Mesothelial cell of epicardium (in vitro differentiated cells): ENCODE measurements around the gene VDAC1. TPM values are rescaled to one million over a fixed set of nuclear protein-coding genes. Genes with fewer than 3 reads are reported as not detected.

ENCODE experiments used
- DNase-seq, 2 experiments: peaks; one replicate each; pipeline ENCODE4 v3.0.0; 2021; ENCODE audit warnings: low spot score in 2 of 2; ENCODE audit not compliant: unreplicated experiment in 2 of 2
- H3K27ac Mint-ChIP-seq: 2 replicates; pipeline ENCODE4 v1.8.0; 2021; ENCODE audit warnings: mixed read lengths
- H3K27me3 Mint-ChIP-seq: 2 replicates; pipeline ENCODE4 v1.8.0; 2021; ENCODE audit warnings: low read depth, mixed read lengths
- H3K36me3 Mint-ChIP-seq: 2 replicates; pipeline ENCODE4 v1.8.0; 2021; ENCODE audit warnings: mixed read lengths
- H3K4me1 Mint-ChIP-seq: 2 replicates; pipeline ENCODE4 v1.8.0; 2021; ENCODE audit warnings: mixed read lengths
- H3K4me3 Mint-ChIP-seq: 2 replicates; pipeline ENCODE4 v1.8.0; 2021; ENCODE audit warnings: mild to moderate bottlenecking, moderate library complexity, mixed read lengths
- H3K9me3 Mint-ChIP-seq: 2 replicates; pipeline ENCODE4 v1.8.0; 2021; ENCODE audit warnings: mixed read lengths
- total RNA-seq: library from RNA; stranded (reverse); gene quantifications from 3 replicates; pipeline ENCODE4 v1.2.1, GENCODE V29; 2021
- TF ChIP-seq, protein P1 (sequence below): fragments of 200-600 bp; sonication (generic); IDR thresholded peaks from one replicate; pipeline ENCODE4 v1.5.0; 2021; ENCODE audit warnings: antibody characterized with exemption; ENCODE audit not compliant: unreplicated experiment

VDAC1 gene
- total RNA-seq, 1 donor from 2014 or later = 111 TPM

DNA sequence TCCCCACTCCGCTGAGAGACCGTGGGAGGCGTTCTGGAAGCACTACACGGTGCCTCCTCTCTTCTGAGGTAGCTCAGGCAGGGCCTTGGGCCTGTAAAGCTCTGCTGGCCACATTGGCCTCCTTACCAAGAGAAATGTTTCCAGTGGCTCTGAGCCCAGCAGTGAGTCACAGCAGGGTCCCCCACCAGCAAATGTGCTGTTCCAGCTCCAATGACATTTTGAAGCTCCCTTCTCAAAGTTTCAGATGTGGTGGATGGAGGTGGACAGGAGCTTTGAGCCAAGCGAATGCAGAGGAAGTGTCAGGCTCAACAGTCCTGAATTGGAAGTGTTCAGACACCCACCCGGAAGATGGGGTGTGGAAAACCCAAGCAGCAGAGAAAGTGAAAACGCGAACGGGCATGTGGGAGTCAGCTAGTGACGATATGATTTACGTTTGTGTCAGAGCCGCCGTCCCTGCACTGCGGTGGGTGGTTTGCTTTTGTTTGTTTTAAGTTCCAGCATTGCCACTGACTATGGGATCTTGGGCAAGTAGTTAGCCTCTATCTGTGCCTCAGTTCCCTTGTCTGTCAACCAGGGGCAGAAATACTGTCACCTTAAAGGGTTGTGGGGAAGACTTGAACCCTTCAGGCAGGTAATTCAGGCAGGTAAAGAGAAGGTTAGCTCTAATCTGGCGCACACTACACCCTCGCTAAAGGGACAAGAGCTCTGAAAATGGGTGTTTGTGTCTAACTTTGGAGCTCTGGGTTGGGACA lies 74.5 kb downstream of the VDAC1 start:
- no peaks in the 10 kb centered on the region for H3K27me3 Mint-ChIP-seq
- H3K27ac Mint-ChIP-seq = no peak overlapping the region
- H3K4me3 Mint-ChIP-seq = no peak overlapping the region
- H3K36me3 Mint-ChIP-seq = no peaks in the 10 kb centered on the region
- TF ChIP-seq, protein P1, sequence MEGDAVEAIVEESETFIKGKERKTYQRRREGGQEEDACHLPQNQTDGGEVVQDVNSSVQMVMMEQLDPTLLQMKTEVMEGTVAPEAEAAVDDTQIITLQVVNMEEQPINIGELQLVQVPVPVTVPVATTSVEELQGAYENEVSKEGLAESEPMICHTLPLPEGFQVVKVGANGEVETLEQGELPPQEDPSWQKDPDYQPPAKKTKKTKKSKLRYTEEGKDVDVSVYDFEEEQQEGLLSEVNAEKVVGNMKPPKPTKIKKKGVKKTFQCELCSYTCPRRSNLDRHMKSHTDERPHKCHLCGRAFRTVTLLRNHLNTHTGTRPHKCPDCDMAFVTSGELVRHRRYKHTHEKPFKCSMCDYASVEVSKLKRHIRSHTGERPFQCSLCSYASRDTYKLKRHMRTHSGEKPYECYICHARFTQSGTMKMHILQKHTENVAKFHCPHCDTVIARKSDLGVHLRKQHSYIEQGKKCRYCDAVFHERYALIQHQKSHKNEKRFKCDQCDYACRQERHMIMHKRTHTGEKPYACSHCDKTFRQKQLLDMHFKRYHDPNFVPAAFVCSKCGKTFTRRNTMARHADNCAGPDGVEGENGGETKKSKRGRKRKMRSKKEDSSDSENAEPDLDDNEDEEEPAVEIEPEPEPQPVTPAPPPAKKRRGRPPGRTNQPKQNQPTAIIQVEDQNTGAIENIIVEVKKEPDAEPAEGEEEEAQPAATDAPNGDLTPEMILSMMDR = no peak
- H3K4me1 Mint-ChIP-seq = peaks cover 43% of the 10 kb centered on the region
- no peak for DNase-seq
- H3K9me3 Mint-ChIP-seq = no peaks in the 10 kb centered on the region

DNA sequence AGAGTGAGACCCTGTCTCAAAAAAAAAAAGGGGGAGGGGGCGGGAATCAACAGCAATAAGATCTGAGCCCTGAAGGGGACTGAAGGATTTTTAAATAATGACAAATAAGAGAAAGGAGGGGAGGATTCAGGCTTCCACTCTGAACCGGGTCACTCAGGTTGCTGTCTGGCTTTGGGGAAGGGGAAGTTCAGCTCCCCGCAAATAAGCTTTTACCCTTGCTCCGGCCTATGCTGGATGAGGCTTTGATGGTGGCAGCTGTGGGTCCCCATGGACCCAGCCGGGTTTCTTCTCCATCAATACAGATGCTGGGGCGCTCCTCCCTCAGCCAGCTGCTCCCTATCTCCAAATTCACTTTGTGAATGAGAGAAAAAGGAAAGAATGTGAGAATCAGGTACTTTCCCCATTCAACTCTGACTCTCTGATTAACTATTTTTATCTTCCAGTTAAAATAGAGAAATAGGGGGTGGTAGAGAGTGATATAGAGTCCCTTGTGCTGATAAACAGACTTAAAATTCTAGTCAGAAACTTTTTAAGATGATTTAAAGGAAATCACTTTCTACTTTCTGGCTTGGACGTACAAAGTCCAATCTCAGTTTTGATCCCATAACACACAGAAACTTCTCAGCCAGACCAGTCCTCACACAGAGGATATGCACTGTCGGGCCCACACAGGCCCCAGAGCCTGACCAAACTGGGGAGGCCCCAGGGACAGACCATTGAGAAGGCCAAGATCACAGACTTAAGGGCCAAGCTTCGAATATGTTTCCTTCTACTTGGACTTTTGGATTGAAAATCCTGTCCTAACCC lies 76.0 kb downstream of the VDAC1 start:
- TF ChIP-seq, protein P1 = no peak
- no peaks in the 10 kb centered on the region for H3K9me3 Mint-ChIP-seq
- no peaks in the 10 kb centered on the region for H3K27me3 Mint-ChIP-seq
- H3K27ac Mint-ChIP-seq = no peak overlapping the region
- peaks cover 52% of the 10 kb centered on the region for H3K4me1 Mint-ChIP-seq
- H3K4me3 Mint-ChIP-seq = no peak overlapping the region
- H3K36me3 Mint-ChIP-seq = no peaks in the 10 kb centered on the region
- DNase-seq = no peak

DNA sequence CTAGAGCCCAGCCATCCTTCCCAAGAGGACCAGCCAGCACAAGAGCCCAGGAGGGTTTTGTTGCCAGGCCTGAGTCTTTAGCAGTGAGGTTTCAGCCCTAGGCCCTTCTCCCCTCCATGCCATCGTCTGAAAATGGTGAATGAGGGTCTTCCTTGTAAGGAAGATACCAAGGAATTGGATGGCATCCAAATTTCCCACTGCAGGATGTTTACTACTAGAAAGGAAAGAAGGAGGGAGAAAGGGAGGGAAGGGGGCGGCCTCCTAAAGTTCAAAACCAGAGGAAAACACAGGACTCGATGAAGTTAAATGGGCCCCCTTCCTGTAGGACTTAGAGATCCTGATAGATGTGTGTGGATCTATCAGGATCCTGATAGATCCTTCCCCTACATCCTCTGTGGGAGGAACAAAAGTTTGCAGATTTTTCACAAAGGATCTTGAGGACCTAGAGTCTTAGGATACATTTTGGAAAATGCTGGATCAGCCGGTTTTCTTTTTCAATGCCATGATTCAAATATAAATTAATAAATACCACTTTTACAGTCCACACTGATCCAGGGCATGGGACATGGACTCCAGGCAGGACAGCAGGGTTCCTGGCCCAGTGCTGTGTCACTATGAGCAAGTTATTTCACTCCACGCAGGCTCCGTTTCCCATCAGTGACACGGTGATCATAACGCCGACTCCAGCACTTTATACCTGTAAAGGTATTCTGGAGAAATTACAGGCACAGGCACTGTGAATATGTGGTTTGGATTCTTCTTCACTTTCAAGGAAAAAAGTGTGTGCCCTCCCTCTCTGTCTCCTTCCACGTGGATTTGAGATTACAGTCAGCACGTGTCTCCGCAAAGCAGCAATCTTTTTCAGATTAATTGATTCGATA lies 77.2 kb downstream of the VDAC1 start:
- H3K27ac Mint-ChIP-seq = peak overlapping the region; percentile 44
- no peaks in the 10 kb centered on the region for H3K36me3 Mint-ChIP-seq
- no peaks in the 10 kb centered on the region for H3K9me3 Mint-ChIP-seq
- H3K4me3 Mint-ChIP-seq = no peak overlapping the region
- peaks cover 46% of the 10 kb centered on the region for H3K4me1 Mint-ChIP-seq
- TF ChIP-seq, protein P1 = no peak
- no peaks in the 10 kb centered on the region for H3K27me3 Mint-ChIP-seq
- no peak for DNase-seq

DNA sequence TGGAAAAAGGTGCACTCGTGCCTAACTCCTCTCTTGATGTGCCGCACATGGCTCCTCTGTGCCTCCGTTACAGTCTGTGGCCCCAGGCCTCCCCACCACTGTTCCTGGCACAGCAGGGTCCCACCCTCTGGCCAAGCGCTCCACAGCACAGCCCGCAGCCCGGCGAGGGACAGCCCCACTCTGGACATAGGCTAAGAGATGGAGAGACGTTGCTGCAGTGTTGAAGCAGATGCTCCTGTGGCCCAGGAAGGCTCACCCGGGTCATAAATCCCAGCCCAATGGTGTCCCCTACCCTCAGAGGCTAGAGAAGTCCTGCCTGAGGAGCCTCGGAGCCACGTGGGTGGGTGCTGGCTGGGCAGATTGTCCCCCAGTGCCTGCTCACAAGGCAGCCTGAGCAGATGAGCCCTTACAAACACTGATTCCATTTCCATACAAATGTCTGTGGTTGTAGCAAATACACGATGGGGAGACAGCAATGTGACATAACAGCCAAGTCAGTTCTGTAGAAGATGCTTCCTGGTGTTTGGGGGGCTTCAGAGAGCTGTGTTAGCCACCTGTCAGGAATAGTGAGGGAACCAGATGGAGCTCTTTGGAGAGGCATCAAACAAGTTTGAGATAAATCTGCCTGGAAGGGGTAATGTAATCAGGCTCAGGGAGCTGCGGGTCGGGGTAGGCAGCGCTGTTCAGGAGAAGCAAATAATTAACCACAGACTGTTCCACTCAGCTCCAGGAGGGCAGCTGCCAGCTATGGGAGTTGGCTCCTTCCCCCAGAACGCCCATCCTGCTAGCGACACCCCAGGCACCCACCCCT lies 78.1 kb downstream of the VDAC1 start:
- H3K4me3 Mint-ChIP-seq = no peak overlapping the region

More for the DNA sequence above, 78.1 kb downstream of the VDAC1 start:
- DNase-seq = no peak
- Mint-ChIP-seq H3K4me1 (peaks cover 55% of the 10 kb centered on the region), H3K9me3 (no peaks in the 10 kb centered on the region), H3K27ac (peak overlapping the region; percentile 44), H3K36me3 (no peaks in the 10 kb centered on the region), H3K27me3 (no peaks in the 10 kb centered on the region)
- TF ChIP-seq, protein P1 = no peak
